ENCODE results near the gene TGFA.

TGFA gene

DNA sequence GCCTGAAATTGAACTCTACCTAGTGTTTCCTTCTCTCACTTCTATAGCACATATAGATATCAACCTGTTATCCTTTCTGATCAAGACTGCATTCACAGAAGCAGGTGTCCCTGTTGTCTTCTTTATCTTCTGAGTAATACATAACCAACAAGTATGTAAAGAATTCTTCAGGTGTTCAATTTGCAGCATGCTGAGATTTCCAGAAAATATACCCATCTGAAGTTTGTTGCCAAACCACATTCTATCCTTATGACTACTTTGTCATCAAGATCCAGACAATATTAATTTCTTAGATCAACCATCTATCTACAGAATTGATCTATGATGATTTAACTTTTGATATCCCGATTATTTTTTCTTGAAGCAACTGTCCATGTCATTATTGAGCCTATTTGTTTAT lies 69.5 kb downstream of the TGFA start:
- ChIA-PET POLR2A (no interaction called here), CTCF (no interaction called here)
- DNase-seq (ENCODE audit: extremely low spot score): no peak
- no peak for TF ChIP-seq HDGF (IDR thresholded peaks at IDR 0.05; ENCODE audit: borderline replicate concordance)
- TF ChIP-seq NFRKB (IDR thresholded peaks at IDR 0.05): no peak
- no peak for TF ChIP-seq ARNT (IDR thresholded peaks at IDR 0.05)
- no peak for TF ChIP-seq BHLHE40 (IDR thresholded peaks at IDR 0.05; ENCODE audit: borderline replicate concordance)
- TF ChIP-seq ELF4 (IDR thresholded peaks at IDR 0.05): no peak
- no peak for TF ChIP-seq CTBP1 (IDR thresholded peaks at IDR 0.05; ENCODE audit: borderline replicate concordance)
- TF ChIP-seq L3MBTL2 (conservative IDR thresholded peaks at IDR 0.05): no peak
- TF ChIP-seq SP1 (IDR thresholded peaks at IDR 0.05): no peak
- TF ChIP-seq LEF1 (IDR thresholded peaks at IDR 0.05; ENCODE audit: borderline replicate concordance): no peak

- no peak for DNase-seq (ENCODE audit: extremely low spot score)
- POLR2A ChIA-PET: no interaction called here
- TF ChIP-seq ARNT (IDR thresholded peaks at IDR 0.05) (no peak), ZNF384 (IDR thresholded peaks at IDR 0.05) (no peak), HDGF (IDR thresholded peaks at IDR 0.05; ENCODE audit: borderline replicate concordance) (no peak), BHLHE40 (IDR thresholded peaks at IDR 0.05; ENCODE audit: borderline replicate concordance) (no peak), FOXM1 (IDR thresholded peaks at IDR 0.05; ENCODE audit: borderline replicate concordance) (no peak)
- CTCF ChIA-PET: no interaction called here
These were observed 71.2 kb downstream of the TGFA start for GRCh38 chr2:70482401-70482800.

DNA sequence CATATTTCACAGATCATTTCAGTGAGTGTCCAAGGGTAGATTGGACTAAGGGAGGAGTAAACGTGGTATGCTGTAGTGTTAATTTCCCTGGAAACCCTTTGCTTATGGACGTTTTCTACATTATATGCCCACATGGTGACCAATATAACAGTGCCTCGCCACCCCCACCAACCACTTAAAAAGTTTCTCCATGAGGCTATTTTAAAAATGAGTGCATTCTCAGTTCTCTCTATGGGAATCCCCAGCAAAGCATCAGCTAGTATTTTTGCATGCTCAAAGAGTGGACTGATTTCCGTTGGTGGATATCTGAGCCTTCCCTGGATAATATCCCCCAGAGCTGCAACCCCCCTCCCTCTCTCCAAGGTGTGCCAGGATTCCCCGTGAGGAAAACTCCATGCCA lies 73.2 kb downstream of the TGFA start:
- no peak for DNase-seq (ENCODE audit: extremely low spot score)
- TF ChIP-seq NFRKB (IDR thresholded peaks at IDR 0.05) (no peak), ARNT (IDR thresholded peaks at IDR 0.05) (no peak), LEF1 (IDR thresholded peaks at IDR 0.05; ENCODE audit: borderline replicate concordance) (no peak), PKNOX1 (IDR thresholded peaks at IDR 0.05) (no peak), ELF4 (IDR thresholded peaks at IDR 0.05) (no peak), L3MBTL2 (conservative IDR thresholded peaks at IDR 0.05) (no peak), BHLHE40 (IDR thresholded peaks at IDR 0.05; ENCODE audit: borderline replicate concordance) (no peak), ZNF384 (IDR thresholded peaks at IDR 0.05) (no peak), FOXM1 (IDR thresholded peaks at IDR 0.05; ENCODE audit: borderline replicate concordance) (no peak), FOXA1 (IDR thresholded peaks at IDR 0.05) (no peak), CTBP1 (IDR thresholded peaks at IDR 0.05; ENCODE audit: borderline replicate concordance) (no peak), SP1 (IDR thresholded peaks at IDR 0.05) (no peak), FOXK2 (IDR thresholded peaks at IDR 0.05) (no peak), TARDBP (IDR thresholded peaks at IDR 0.05) (no peak)
- ChIA-PET CTCF (no interaction called here), POLR2A (no interaction called here)

GRCh38 chr2:70479816-70480215 lies 73.8 kb downstream of the TGFA start:
- TF ChIP-seq SUZ12 (IDR thresholded peaks at IDR 0.05): no peak
- no peak for TF ChIP-seq NFRKB (IDR thresholded peaks at IDR 0.05)
- TF ChIP-seq TARDBP (IDR thresholded peaks at IDR 0.05): no peak
- no peak for TF ChIP-seq FOXM1 (IDR thresholded peaks at IDR 0.05; ENCODE audit: borderline replicate concordance)
- TF ChIP-seq ELF4 (IDR thresholded peaks at IDR 0.05): no peak
- no peak for TF ChIP-seq SP1 (IDR thresholded peaks at IDR 0.05)
- no peak for TF ChIP-seq HDGF (IDR thresholded peaks at IDR 0.05; ENCODE audit: borderline replicate concordance)
- no peak for TF ChIP-seq ARNT (IDR thresholded peaks at IDR 0.05)
- ChIA-PET POLR2A (no interaction called here), CTCF (no interaction called here)
- DNase-seq (ENCODE audit: extremely low spot score): no peak

DNA sequence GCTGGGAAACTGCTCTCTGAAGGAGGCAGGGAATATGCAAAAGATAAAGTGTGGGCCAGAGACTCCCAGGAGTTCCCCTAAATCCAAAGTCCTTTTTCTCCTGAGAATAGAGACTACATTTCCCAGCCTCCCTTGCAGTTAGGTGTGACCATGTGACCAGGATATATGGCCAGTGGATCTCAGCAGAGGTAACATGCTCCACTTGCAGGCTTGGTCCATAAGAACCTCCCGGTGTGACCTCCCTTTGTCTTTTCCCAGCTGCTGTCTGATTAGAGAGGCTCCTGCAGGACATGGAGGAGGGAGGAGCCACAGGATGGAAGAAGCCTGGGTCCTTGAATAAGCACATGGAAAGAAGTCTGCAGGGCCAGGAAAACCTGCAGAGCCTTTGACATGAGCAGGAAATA lies 76.2 kb downstream of the TGFA start:
- ChIA-PET CTCF (no interaction called here), POLR2A (no interaction called here)
- DNase-seq (ENCODE audit: extremely low spot score): no peak
- TF ChIP-seq FOXK2 (IDR thresholded peaks at IDR 0.05): no peak
- peak; percentile 58; the same call in 1 of the 2 replicates for TF ChIP-seq L3MBTL2 (conservative IDR thresholded peaks at IDR 0.05)

- TF ChIP-seq NFRKB (IDR thresholded peaks at IDR 0.05) (no peak), SUZ12 (IDR thresholded peaks at IDR 0.05) (no peak)
- no peak for DNase-seq (ENCODE audit: extremely low spot score)
- ChIA-PET POLR2A (no interaction called here), CTCF (no interaction called here)
These were observed 78.4 kb downstream of the TGFA start for GRCh38 chr2:70475266-70475665.

- CTCF ChIA-PET: no interaction called here
- POLR2A ChIA-PET: no interaction called here
- TF ChIP-seq ELF4 (IDR thresholded peaks at IDR 0.05) (no peak), HDGF (IDR thresholded peaks at IDR 0.05; ENCODE audit: borderline replicate concordance) (no peak), PKNOX1 (IDR thresholded peaks at IDR 0.05) (no peak), CTBP1 (IDR thresholded peaks at IDR 0.05; ENCODE audit: borderline replicate concordance) (no peak), FOXK2 (IDR thresholded peaks at IDR 0.05) (no peak), ARNT (IDR thresholded peaks at IDR 0.05) (no peak), FOXM1 (IDR thresholded peaks at IDR 0.05; ENCODE audit: borderline replicate concordance) (no peak), SP1 (IDR thresholded peaks at IDR 0.05) (no peak), TARDBP (IDR thresholded peaks at IDR 0.05) (no peak), LEF1 (IDR thresholded peaks at IDR 0.05; ENCODE audit: borderline replicate concordance) (no peak), BHLHE40 (IDR thresholded peaks at IDR 0.05; ENCODE audit: borderline replicate concordance) (no peak), SUZ12 (IDR thresholded peaks at IDR 0.05) (no peak), L3MBTL2 (conservative IDR thresholded peaks at IDR 0.05) (no peak), NFRKB (IDR thresholded peaks at IDR 0.05) (no peak)
- DNase-seq (ENCODE audit: extremely low spot score): no peak
These were observed 79.3 kb downstream of the TGFA start for GRCh38 chr2:70474256-70474848.

Data from HEK293T (cell line).